Erythroblast (primary cell): ENCODE results near the gene CLEC1A.

ENCODE experiments used
- GATA1 ChIP-seq: IDR thresholded peaks from 2 replicates; pipeline ENCODE4 v1.6.1; 2011; ENCODE audit warnings: low read depth, mild to moderate bottlenecking, control low read depth, low read length, moderate library complexity
- POLR2A ChIP-seq: IDR thresholded peaks from 2 replicates; pipeline ENCODE4 v1.6.1; 2011; ENCODE audit warnings: mild to moderate bottlenecking, low read length

- no peak for TF ChIP-seq POLR2A
- no peak for TF ChIP-seq GATA1
Measured at GRCh38 chr12:10132850-10133370, 34.1 kb upstream of the CLEC1A start.
